ENCODE data around the gene RAB3B.
"Not testable (repeated sequence)": the region's sequence is repeated elsewhere in the genome, so short reads cannot be mapped to it uniquely, and the experiment has no call there.

The RAB3B gene, protein sequence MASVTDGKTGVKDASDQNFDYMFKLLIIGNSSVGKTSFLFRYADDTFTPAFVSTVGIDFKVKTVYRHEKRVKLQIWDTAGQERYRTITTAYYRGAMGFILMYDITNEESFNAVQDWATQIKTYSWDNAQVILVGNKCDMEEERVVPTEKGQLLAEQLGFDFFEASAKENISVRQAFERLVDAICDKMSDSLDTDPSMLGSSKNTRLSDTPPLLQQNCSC

DNA sequence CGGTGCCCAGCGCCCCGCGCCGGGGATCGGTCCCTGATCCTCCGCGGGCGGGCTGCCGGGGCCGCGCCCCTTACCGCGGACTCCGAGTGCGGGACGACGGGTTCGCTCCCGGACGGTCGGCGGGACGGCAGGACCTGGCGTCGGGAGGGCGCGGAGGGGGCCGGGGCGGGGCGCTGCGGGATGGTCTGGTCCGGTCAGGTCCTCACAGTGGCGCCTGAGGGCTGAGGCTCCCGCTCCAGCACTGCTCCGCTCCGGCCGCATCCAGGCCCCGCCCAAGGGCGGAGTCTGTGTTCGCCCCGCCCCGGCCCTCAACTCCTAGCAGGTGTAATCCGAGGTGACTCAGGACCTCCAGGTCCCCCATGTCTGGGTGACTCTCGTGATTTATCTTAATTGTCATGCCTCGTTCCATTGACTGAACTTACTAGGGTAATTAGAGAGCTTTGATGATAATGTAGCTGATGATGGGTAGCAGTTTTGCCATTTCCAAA, at the start of gene RAB3B:
Gene RAB3B (minus strand): TSS at position 223 of the 488 bp plus-strand sequence. CDS start 13,583 bp downstream, outside the sequence.
- DNase-seq: peak; percentile 56 to 79

DNA sequence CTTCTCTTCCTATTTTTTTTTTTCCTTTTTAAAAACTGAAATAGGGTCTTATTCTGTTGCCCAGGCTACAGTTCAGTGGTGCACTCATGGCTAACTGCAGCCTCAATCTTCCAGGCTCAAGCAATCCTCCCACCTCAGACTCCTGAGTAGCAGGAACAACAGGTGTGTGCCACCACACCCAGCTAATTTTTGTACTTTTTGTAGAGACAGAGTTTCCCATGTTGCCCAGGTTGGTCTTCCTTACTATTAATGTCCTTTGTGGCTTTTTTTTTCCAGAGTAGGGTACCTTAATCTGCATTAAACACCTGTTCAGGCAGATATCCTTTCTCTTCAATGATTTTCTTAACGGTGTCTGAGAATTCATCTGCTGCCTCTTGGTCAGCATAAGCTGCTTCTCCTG, 47.4 kb upstream of the RAB3B start:
- no peak for DNase-seq

DNA sequence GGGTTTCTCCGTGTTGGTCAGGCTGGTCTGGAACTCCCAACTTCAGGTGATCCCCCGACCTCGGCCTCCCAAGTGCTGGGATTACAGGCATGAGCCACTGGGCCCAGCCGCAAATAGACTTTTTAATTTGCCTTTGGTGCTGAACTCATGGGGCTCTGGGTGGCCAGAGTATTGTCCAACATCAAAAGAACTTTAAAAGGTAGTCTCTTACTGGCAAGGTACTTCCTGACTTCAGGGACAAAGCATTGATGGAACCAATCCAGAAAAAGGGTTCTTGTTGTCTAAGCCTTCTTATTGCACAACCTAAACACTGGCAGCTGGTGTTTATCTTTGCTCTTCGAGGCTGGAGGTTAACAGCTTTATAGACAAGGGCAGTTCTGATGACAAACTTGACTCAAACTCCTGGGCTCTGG, 46.9 kb upstream of the RAB3B start:
- no peak for DNase-seq

DNA sequence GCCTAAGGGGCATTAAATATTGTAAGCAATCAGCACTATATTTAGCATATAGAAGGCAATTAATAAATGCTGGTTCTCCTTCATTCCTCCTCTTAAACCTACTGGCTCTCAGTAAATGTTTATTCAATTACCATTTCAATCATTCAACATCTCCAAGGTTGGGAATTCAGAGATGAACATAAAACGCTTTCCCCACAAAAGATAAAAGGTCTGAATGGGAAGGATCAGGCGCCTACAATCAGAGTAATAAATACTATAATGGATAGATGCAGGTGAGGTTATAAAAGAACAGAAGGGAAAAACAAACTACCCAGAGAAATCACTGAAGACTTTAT, 43.5 kb upstream of the RAB3B start:
- no peak for DNase-seq

DNA sequence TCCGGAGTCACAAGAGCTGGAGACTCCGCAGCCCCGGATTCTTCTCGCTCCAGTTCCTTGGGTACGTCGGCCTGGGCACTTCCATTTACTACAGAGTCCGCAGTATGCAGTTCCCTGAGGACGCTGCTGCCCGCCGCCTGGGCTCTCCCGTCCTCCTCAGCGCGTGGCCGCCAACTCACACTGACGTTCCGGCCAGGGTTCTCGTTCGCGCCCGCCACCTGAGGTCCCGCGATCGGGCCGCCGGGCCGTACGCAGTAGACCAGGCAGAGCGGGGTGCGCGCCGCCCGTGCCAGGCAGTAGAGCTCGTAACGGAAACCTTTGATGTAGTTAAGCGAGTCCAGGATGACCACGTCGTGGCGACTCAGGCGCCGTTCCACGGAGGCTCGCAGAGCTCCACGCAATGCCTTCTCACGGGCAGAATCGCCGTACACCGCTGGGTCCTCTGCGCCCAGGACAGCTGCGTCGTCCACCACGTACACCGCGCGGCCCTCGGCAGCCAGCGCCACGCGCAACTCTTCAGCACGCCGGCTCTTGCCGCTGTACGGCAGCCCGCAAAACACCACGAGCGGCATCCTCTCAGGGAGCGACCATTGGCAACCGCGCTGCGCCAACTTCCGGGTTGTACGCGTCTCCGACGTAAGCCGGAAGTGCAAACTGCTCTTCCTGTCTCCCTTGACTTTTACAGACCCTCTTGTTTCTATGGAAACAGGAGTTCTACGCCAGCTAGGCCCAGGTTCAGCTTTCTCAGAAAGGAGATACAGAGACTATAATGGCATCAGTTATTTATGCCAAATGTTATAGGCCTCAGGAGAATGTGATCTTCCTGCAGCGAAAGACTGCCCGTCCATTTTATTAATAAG, 42.9 kb upstream of the RAB3B start, which contains the start of gene KTI12:
Gene KTI12 (minus strand): TSS at position 621 of the 860 bp plus-strand sequence. CDS start 49 bp downstream, at position 572.
- DNase-seq: peak; percentile 81

DNA sequence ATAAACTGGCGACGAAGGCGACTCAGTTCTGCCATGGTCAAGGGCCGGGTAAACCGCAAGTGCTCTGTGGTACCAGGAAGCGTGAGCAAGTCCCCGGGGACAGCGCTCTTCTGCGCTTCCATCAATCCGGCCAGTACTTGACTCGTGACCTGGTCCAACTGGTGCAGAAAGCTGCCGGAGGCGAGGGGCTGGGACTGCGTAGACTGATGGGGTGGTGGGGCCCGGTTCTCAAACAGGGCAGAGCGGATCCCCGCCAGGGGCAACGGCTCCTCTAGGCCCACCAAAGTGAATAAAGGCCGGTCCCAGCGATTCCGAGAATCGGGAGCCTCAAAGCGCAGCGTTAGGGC, 42.3 kb upstream of the RAB3B start:
- DNase-seq: peak in 1 of 2 experiments; percentile 27

DNA sequence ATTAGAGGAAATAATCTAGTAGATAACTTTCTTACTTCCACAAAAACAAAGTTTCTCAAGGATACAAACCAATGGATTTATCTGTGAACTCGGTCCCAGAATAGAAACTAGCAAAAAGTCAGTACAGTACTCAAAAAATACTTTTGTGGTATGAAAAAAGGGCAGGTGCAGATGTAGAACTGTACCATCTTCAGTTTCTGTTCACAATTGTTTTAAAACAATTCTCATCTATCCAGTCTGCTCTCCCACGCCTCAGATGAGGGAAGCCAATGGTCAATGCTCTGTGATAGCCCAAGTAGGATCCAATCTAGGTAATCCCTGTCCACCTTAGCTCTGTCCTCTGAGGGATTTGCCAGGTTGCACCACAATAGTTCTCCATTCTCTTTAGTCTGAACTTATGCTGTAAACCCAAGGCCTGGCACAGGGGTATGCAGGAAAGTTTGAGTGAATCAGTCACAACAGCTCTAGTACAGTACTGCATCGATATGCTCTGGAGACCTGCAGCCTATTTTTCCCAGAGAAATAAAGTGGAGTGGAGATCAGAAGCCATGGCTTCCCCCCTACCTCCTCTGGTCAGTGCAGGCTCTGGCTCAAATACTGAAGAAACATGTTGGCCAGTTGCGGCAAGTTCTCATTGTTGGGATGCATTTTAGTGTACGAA, 41.8 kb upstream of the RAB3B start:
- DNase-seq: no peak

DNA sequence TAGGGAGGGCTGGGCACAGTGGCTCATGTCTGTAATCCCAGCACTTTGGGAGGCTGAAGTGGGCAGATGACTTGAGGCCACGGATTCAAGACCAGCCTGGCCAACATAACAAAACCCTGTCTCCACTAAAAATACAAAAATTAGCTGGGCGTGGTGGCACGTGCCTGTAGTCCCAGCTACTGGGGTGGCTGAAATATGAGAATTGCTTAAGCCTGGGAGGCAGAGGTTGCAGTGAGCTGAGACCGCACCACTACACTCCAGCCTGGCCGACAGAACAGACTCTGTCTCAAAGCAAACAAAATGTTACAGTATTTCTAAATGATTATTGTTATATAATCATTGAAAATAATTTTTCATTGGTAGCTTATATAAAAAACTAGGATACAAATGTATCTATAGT, 38.3 kb upstream of the RAB3B start:
- not testable (repeated sequence) for DNase-seq

DNA sequence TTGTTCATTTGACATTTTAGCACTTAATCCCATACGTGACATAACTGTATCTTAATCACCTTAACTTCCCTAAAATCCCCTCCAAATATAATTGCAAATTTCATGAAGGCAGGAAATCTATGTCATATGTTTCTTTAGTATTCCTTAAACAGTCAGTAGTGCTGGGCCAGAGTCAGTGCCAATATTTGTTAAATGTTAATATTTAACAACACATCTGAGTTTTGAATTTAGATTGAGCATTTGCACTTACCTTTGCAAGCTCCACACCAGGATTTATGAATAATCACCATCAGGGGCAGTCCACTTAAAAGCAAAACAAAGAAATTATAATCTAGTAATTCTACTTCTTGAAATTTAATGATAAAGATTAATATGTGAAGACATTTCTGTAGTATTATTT, 37.8 kb upstream of the RAB3B start:
- no peak for DNase-seq

DNA sequence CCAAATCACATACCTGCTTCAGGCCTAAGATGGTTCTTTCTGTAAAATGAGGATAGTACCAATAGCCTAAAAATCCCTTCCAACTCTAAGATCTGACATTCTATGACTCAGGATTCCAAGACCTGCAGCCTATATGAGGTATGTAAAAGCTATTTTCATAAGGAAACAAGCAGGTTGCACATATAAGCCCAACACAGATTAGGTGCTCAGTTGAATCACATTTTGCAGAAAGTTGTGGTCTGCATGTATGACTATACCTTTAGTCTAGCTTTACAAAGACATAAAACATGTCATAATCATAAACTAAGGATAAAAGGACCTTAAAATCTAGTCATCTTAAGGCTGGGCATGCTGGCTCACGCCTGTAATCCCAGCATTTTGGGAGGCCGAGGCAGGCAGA, 35.8 kb upstream of the RAB3B start:
- no peak for DNase-seq

DNA sequence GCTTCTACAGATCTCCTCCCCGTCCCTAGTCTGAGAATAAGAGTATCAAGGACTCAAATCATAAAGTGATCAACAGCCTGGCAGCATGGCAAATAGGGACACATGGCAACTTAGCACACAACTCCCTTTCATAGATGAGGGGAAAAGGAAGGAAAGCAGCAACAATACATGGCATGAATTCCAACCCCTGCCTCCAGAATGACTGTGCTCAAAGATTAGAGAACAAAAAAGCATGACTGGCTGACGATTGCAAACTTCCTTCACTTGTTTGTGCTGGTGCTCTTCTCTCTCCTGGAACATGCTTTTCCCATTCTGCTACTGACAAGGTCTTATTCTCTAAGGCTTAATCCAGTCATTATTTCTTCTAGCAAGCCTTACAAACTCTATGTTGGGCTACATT, 31.6 kb upstream of the RAB3B start:
- DNase-seq: no peak

DNA sequence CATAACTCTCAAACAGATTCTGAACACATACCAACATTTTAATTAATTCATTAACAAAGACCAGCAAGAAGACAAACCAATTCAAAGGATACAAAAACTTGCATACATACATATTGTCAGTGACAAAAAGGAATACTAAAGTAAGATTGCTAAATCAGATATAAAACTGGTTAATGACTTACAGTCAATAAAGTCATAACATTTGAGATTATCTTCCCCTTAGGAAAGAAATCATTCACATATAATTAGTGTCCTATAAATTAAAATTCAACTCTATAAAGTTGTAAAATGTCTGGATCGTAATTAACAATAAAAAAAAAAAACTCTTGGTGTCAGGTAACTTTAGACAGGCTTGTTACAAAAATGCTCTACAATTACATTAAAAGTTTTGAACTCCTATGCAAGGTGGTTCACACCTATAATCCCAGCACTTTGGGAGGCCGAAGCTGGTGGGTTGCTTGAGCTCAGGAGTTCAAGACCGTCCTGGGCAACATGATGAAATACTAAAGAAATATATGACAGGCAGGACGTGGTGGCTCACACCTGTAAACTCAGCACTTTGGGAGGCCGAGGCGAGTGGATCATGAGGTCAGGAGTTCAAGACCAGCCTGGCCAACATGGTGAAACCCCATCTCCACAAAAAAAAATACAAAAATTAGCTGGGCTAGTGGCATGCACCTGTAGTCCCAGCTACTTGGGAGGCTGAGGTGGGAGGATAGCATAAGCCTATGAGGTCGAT, 17.7 kb upstream of the RAB3B start:
- no peak for DNase-seq

DNA sequence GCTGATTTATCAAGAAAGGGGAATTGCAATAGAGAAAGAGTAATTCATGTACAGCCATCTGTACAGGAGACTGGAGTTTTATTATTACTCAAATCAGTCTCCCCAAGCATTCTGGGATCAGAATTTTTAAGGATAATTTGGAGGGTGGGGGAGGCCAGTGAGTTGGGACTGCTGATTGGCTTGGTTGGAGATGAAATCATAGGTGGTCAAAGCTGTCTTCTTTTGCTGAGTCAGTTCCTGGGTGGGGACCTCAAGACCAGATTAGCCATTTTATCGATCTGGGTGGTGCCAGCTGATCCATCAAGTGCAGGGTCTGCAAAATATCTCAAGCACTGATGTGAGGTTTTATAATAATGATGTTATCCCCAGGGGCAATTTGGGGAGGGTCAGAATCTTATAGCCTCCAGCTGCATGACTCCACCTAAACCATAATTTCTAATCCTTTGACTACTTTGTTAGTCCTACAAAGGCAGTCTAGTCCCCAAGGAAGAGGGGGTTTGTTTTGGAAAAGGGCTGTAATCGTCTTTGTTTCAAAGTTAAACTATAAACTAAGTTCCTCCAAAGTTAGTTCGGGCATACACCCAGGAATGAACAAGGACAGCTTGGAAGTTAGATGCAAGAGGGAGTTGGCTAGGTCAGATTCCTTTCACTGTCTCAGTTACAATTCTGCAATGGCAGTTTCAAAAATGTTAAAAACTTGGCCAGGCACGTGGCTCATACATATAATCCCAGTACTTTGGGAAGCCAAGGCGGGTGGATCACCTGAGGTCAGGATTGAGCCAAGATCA, 16.9 kb upstream of the RAB3B start:
- DNase-seq: no peak

DNA sequence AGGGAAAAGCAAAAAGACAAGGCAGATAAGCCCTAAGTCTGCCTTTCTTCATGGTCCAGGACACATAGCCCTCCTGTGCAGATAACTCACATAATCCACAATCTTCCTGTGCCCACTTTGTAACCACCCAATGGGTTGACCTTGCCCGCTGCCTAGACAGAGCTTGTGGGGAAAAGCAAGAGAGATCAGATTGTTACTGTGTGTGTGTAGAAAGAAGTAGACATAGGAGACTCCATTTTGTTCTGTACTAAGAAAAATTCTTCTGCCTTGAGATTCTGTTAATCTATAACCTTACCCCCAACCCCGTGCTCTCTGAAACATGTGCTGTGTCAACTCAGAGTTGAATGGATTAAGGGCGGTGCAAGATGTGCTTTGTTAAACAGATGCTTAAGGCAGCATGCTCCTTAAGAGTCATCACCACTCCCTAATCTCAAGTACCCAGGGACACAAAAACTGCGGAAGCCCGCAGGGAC, 15.6 kb upstream of the RAB3B start:
- not testable (repeated sequence) for DNase-seq

DNA sequence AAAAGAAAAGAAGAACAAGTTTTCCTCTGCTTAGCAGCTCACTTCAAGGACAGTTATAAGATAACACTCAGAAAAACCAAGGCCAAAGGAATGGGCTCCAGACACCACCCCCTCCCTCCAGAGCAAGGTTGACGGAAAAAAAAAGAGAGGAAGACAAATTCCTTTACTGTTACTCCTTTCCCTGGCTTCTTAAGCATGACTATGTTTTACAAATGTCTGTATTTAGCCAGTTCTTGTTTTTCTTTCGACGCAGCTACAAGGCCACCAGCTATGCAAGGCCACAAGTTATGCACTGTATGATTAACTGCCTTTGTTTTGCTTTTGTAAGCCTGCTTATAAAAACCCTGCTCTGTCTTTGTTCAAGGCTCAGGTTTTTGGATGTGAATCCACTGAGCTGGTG, 15.0 kb upstream of the RAB3B start:
- DNase-seq: not testable (repeated sequence)

DNA sequence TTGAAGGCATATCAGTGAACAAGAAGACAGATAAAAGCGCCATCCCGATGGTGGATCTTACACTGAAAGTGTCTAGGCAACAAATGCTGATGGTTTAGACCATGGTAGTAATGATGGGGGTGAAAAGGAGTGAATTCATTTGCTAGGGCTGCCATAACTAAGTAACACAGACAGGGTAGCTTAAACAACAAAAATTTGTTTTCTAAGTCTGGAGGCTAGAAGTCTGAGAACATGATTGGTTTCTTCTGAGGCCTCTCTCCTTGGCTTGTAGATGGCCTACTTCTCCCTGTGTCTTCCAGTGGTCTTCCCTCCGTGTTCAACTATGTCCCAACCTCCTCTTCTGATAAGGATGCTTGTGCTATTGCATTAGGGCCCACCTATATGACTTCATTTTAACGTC, 13.4 kb upstream of the RAB3B start:
- no peak for DNase-seq

DNA sequence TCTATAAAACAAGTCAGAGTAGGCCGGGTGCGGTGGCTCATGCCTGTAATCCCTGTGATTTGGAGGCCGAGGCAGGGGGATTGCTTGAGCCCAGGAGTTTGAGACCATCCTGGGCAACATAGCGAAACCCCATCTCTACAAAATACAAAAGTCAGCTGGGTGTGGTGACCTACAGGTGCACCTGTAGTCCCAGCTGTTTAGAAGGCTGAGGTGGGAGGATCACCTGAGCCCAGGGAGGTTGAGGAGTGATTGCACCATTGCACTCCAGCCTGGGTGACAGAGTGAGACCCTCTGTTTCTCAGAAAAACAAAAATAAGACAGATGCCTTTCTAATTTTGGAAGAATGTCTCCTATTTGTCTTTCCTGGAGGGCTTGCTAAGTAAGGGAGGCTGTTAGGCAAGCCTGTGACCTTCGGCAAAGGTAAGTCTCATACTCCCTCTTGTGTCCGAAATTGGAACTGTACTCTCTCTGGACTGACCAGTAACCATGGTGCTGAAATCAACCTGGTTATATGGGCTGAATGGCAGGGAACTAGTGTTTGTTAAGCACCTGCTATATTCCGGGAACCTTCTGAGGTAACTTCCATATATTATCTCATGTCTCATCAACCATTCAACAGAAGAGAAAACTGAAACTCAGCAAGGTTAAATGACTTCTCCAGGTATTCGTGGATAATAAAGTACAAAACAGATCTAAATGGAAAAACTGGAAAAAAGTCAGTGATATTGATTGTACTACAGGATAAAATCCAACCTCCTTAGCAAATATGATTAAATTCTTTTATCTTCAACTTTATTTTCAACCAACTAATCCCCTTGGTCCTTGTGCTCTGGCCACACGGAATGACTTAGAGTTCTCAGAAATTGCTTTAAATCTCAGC, 11.8 kb upstream of the RAB3B start:
- DNase-seq: peak; percentile 35 to 78

DNA sequence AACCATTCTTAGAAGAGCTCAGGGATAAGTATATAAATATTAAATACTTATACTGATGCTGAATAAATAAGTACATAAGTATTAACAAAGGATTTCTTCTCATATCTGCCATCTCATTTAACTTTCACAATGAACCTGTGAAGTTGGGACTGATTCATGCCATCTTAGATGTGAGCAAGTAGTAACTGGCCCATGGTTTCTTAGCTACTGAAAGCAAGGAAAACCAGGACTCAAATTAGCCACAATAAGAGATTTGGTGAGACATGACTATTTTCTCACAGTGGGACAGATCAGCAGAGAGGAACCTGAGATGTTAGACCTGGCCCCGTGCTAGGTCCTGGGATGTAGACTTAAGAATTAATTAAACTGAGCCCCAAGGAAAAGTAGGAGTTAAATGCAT, 8.2 kb upstream of the RAB3B start:
- DNase-seq: no peak

DNA sequence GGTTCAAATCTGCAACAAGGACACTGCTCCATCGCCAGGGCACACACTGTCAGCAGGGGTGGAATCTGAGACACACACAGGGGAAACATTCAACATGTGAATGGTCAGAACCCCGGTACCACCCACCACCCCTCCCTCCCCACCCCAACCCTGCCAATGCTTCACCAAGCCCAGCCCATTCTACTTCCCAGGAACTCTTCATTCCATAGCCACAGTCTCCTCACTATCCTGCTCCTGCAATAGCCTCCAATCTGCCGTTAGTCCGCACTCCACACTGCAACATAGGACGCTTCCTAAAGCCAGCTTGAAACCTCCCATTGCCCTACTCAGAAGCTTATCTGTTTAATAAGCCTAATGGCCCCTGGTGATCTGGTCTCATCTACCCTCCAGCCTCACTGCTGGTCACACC, 7.5 kb upstream of the RAB3B start:
- DNase-seq: no peak

DNA sequence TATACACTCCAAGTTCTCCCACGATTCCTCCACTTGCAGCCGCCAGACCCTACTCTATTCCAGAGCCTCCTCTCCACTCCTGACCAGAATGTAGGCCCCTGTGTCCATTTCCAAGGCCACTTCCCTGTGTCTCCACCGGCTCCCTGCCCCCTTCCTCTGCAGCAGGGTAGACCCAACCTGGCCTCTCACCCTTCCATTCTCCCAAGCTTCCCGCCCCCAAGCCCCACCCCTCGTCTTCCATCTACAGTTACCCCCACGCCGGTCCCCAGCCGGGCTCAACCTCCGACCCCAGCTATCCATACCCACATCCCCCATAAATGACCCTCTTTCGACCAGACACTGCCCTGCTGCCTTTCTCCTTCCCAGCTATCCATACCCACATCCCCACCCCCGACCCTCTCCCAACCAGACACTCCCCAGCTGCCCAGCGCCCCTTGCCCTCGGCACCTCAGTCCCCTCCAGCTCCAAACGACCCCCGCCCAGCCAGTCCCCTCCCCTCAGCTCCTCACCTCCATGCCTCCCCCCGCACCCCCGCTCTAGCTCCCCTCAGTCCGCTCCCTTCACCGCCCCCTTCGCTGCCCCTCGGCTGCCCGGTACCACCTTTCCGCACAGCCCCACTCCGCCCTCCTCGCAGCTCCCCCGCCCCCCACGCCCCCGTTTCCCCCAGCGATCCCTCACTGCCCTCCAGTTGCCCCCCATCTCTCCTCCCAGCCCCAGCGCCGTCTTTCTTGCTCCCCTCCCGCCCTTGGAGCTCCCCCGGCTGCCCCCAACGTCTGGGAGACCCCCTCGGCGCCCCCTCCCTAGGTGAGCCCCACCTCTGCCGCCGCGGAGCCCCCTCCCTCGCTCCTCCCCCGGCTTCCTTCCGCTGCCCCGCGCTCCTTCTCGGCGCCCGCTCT, 670 bp downstream of the RAB3B start:
- DNase-seq: no peak
